C4-2B (cell line): Measurements from ENCODE around the gene GON4L.

Experiments
- ZFX ChIP-seq: fragments of 450-650 bp; IDR thresholded peaks from 2 replicates; pipeline ENCODE4 v1.6.1; 2017
- TF ChIP-seq, protein P1 (sequence below): fragments of 450-650 bp; conservative IDR thresholded peaks from 2 replicates; pipeline ENCODE4 v1.5.1; 2017; ENCODE audit warnings: mild to moderate bottlenecking

DNA sequence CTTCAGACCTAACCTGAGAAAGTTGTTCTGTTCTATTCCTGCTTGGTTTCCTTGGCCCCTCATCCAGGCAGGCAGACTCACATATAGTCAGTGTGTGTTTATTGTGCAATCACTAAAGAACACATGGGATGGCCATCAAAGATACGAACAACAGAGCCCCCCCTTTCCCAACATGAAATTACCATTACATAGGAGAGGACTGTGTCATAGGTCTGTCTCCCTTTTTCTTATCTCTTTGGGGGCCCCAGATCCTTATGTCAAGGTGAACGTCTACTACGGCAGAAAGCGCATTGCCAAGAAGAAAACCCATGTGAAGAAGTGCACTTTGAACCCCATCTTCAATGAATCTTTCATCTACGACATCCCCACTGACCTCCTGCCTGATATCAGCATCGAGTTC is 23.9 kb upstream of the GON4L start:
- TF ChIP-seq, protein P1, sequence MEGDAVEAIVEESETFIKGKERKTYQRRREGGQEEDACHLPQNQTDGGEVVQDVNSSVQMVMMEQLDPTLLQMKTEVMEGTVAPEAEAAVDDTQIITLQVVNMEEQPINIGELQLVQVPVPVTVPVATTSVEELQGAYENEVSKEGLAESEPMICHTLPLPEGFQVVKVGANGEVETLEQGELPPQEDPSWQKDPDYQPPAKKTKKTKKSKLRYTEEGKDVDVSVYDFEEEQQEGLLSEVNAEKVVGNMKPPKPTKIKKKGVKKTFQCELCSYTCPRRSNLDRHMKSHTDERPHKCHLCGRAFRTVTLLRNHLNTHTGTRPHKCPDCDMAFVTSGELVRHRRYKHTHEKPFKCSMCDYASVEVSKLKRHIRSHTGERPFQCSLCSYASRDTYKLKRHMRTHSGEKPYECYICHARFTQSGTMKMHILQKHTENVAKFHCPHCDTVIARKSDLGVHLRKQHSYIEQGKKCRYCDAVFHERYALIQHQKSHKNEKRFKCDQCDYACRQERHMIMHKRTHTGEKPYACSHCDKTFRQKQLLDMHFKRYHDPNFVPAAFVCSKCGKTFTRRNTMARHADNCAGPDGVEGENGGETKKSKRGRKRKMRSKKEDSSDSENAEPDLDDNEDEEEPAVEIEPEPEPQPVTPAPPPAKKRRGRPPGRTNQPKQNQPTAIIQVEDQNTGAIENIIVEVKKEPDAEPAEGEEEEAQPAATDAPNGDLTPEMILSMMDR: no peak
- TF ChIP-seq ZFX: no peak
